ENCODE measurements around the gene ROCK2. TPM values are rescaled to one million over a fixed set of nuclear protein-coding genes. Genes with fewer than 3 reads are reported as not detected.
"Not testable (repeated sequence)": the region's sequence is repeated elsewhere in the genome, so short reads cannot be mapped to it uniquely, and the experiment has no call there.

Gene ROCK2
- total and polyA plus RNA-seq, 4 donors, result 5.3 to 31.0 (median 12.2) TPM

GRCh38 chr2:11330457-11331142 lies 13.8 kb downstream of the ROCK2 start:
- no peaks in the 10 kb centered on the region for H3K36me3 ChIP-seq (ENCODE audit: control insufficient read depth in 4 of 4, insufficient read depth in 3 of 4, low read depth in 1 of 4, low read length in 3 of 4)
- H3K9me3 ChIP-seq (ENCODE audit: control insufficient read depth in 4 of 4, low read length in 3 of 4), result no peaks in the 10 kb centered on the region
- DNase-seq (ENCODE audit: low spot score), result no peak
- H3K4me3 ChIP-seq (ENCODE audit: low read depth in 1 of 3, low read length in 3 of 3), result no peak overlapping the region
- peaks cover 7 to 31% (median 28%) of the 10 kb centered on the region in 4 donors for H3K4me1 ChIP-seq (ENCODE audit: control insufficient read depth in 4 of 4, insufficient read depth in 4 of 4, low read length in 3 of 4)
- WGBS, result 42% methylated on average over 4 of the region's 4 CpGs
- H3K27me3 ChIP-seq (ENCODE audit: control insufficient read depth in 4 of 4, insufficient read depth in 4 of 4, low read length in 3 of 4), result no peaks in the 10 kb centered on the region
- no peak overlapping the region for H3K9ac ChIP-seq (ENCODE audit: low read depth in 1 of 2, low read length in 2 of 2)
- TF ChIP-seq YY1 (IDR thresholded peaks at IDR 0.05) (no peak), EGR1 (IDR thresholded peaks at IDR 0.05; ENCODE audit: low read depth in 2 of 2) (no peak), GABPA (IDR thresholded peaks at IDR 0.05 in 1 of 2, conservative IDR thresholded peaks at IDR 0.05 in 1 of 2) (no peak), RAD21 (IDR thresholded peaks at IDR 0.05) (no peak)
- TF ChIP-seq, protein P1, sequence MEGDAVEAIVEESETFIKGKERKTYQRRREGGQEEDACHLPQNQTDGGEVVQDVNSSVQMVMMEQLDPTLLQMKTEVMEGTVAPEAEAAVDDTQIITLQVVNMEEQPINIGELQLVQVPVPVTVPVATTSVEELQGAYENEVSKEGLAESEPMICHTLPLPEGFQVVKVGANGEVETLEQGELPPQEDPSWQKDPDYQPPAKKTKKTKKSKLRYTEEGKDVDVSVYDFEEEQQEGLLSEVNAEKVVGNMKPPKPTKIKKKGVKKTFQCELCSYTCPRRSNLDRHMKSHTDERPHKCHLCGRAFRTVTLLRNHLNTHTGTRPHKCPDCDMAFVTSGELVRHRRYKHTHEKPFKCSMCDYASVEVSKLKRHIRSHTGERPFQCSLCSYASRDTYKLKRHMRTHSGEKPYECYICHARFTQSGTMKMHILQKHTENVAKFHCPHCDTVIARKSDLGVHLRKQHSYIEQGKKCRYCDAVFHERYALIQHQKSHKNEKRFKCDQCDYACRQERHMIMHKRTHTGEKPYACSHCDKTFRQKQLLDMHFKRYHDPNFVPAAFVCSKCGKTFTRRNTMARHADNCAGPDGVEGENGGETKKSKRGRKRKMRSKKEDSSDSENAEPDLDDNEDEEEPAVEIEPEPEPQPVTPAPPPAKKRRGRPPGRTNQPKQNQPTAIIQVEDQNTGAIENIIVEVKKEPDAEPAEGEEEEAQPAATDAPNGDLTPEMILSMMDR (IDR thresholded peaks at IDR 0.05; ENCODE audit: low read depth, low read length, missing input control), result no peak
- TF ChIP-seq, protein P2, sequence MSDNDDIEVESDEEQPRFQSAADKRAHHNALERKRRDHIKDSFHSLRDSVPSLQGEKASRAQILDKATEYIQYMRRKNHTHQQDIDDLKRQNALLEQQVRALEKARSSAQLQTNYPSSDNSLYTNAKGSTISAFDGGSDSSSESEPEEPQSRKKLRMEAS (IDR thresholded peaks at IDR 0.05), result no peak
- H3K27ac ChIP-seq (ENCODE audit: low read depth in 1 of 2, low read length in 2 of 2), result no peak overlapping the region

DNA sequence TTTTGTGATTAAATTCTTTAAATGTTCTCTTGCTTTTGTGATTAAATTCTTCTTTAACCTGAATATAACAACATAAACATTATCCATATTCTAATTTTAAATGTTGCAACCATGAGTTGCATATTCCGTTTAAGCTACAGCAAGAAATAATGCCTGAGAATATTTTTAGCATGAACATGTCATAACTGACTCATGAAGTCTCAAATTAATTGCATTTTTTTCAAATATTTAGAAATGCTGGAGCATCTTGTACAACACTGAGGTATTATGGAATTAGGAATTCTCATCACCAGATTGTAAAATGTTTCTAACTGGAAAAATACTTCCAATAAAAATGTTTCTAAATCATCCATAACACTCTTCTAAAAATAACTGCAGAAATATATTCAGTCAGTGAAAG lies 14.7 kb downstream of the ROCK2 start:
- WGBS, result 58% methylated on average over 1 of the region's 1 CpG
- Histone ChIP-seq H3K4me1 (ENCODE audit: control insufficient read depth in 4 of 4, insufficient read depth in 4 of 4, low read length in 3 of 4) (peaks cover 7 to 30% (median 25%) of the 10 kb centered on the region in 4 donors), H3K36me3 (ENCODE audit: control insufficient read depth in 4 of 4, insufficient read depth in 3 of 4, low read depth in 1 of 4, low read length in 3 of 4) (no peaks in the 10 kb centered on the region), H3K4me3 (ENCODE audit: low read depth in 1 of 3, low read length in 3 of 3) (no peak overlapping the region), H3K27ac (ENCODE audit: low read depth in 1 of 2, low read length in 2 of 2) (no peak overlapping the region), H3K9ac (ENCODE audit: low read depth in 1 of 2, low read length in 2 of 2) (no peak overlapping the region), H3K9me3 (ENCODE audit: control insufficient read depth in 4 of 4, low read length in 3 of 4) (no peaks in the 10 kb centered on the region), H3K27me3 (ENCODE audit: control insufficient read depth in 4 of 4, insufficient read depth in 4 of 4, low read length in 3 of 4) (no peaks in the 10 kb centered on the region)
- no peak for DNase-seq (ENCODE audit: low spot score)
- TF ChIP-seq RAD21 (IDR thresholded peaks at IDR 0.05) (no peak), SP1 (IDR thresholded peaks at IDR 0.05) (no peak), FOXA2 (IDR thresholded peaks at IDR 0.05) (no peak), RXRA (IDR thresholded peaks at IDR 0.05) (no peak), YY1 (IDR thresholded peaks at IDR 0.05) (no peak), TAF1 (conservative IDR thresholded peaks at IDR 0.05) (no peak), HNF4A (conservative IDR thresholded peaks at IDR 0.05) (no peak), JUND (IDR thresholded peaks at IDR 0.05) (no peak), HNF4G (IDR thresholded peaks at IDR 0.05) (no peak), ATF3 (IDR thresholded peaks at IDR 0.05) (no peak)
- TF ChIP-seq, protein P3, sequence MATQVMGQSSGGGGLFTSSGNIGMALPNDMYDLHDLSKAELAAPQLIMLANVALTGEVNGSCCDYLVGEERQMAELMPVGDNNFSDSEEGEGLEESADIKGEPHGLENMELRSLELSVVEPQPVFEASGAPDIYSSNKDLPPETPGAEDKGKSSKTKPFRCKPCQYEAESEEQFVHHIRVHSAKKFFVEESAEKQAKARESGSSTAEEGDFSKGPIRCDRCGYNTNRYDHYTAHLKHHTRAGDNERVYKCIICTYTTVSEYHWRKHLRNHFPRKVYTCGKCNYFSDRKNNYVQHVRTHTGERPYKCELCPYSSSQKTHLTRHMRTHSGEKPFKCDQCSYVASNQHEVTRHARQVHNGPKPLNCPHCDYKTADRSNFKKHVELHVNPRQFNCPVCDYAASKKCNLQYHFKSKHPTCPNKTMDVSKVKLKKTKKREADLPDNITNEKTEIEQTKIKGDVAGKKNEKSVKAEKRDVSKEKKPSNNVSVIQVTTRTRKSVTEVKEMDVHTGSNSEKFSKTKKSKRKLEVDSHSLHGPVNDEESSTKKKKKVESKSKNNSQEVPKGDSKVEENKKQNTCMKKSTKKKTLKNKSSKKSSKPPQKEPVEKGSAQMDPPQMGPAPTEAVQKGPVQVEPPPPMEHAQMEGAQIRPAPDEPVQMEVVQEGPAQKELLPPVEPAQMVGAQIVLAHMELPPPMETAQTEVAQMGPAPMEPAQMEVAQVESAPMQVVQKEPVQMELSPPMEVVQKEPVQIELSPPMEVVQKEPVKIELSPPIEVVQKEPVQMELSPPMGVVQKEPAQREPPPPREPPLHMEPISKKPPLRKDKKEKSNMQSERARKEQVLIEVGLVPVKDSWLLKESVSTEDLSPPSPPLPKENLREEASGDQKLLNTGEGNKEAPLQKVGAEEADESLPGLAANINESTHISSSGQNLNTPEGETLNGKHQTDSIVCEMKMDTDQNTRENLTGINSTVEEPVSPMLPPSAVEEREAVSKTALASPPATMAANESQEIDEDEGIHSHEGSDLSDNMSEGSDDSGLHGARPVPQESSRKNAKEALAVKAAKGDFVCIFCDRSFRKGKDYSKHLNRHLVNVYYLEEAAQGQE (IDR thresholded peaks at IDR 0.05), result no peak

DNA sequence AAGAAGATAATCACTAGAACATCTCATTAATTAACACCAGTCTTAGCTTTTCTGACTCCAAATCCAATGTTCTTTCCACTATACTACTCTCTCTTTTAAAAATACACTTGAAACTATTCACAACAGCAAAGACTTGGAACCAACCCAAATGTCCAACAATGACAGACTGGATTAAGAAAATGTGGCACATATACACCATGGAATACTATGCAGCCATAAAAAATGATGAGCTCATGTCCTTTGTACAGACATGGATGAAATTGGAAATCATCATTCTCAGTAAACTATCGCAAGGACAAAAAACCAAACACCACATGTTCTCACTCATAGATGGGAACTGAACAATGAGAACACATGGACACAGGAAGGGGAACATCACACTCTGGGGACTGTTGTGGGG lies 15.9 kb downstream of the ROCK2 start:
- H3K4me1 ChIP-seq (ENCODE audit: control insufficient read depth in 4 of 4, insufficient read depth in 4 of 4, low read length in 3 of 4), result peaks cover 5 to 20% (median 13%) of the 10 kb centered on the region in 4 donors
- not testable (repeated sequence) for H3K27me3 ChIP-seq (ENCODE audit: control insufficient read depth in 4 of 4, insufficient read depth in 4 of 4, low read length in 3 of 4); H3K9ac ChIP-seq (ENCODE audit: low read depth in 1 of 2, low read length in 2 of 2); DNase-seq (ENCODE audit: low spot score); H3K36me3 ChIP-seq (ENCODE audit: control insufficient read depth in 4 of 4, insufficient read depth in 3 of 4, low read depth in 1 of 4, low read length in 3 of 4); H3K4me3 ChIP-seq (ENCODE audit: low read depth in 1 of 3, low read length in 3 of 3); H3K9me3 ChIP-seq (ENCODE audit: control insufficient read depth in 4 of 4, low read length in 3 of 4); H3K27ac ChIP-seq (ENCODE audit: low read depth in 1 of 2, low read length in 2 of 2)
- 88% methylated on average over 1 of the region's 1 CpG for WGBS
